Measurements from ENCODE around the gene CHDH.

- TF ChIP-seq CTCF (conservative IDR thresholded peaks at IDR 0.05; ENCODE audit: low read depth, low read length) (no peak), EZH2 (IDR thresholded peaks at IDR 0.05; ENCODE audit: low read length, unreplicated experiment) (no peak)
Measured at GRCh38 chr3:53881691-53882593, 35.7 kb upstream of the CHDH start, which contains the start of gene ACTR8.

Data from PC-3 (cell line).